Stimulated activated CD4-positive, alpha-beta T cell treated with anti-CD3 and anti-CD28 coated beads, Interleukin-1b, Interleukin-23, amount 100 ng/mL, for 4 hours (primary cell): Measurements from ENCODE around the gene TMEM233.
"Not testable (repeated sequence)": the region's sequence is repeated elsewhere in the genome, so short reads cannot be mapped to it uniquely, and the experiment has no call there.

Experiments
- DNase-seq, 2 donors: peaks; one replicate each; pipeline ENCODE4 v3.0.0-alpha.2; 2020; ENCODE audit warnings: low read depth in 2 of 2

The TMEM233 gene

GRCh38 chr12:119609358-119609757 is 15.8 kb downstream of the TMEM233 start:
- no peak for DNase-seq

GRCh38 chr12:119613319-119613936 is 19.9 kb downstream of the TMEM233 start:
- DNase-seq: no peak

- no peak for DNase-seq
Observed at GRCh38 chr12:119614705-119615104, 21.1 kb downstream of the TMEM233 start.

- DNase-seq: no peak
Observed at GRCh38 chr12:119615518-119616475, 22.2 kb downstream of the TMEM233 start.

GRCh38 chr12:119618328-119618896 is 24.8 kb downstream of the TMEM233 start:
- DNase-seq: not testable (repeated sequence)

GRCh38 chr12:119620490-119620889 is 26.9 kb downstream of the TMEM233 start:
- DNase-seq: no peak

- DNase-seq: no peak
Observed at GRCh38 chr12:119621878-119622277, 28.3 kb downstream of the TMEM233 start.

- DNase-seq: no peak
Observed at GRCh38 chr12:119624966-119625365, 31.4 kb downstream of the TMEM233 start.

GRCh38 chr12:119627019-119627643 is 33.6 kb downstream of the TMEM233 start:
- no peak for DNase-seq

GRCh38 chr12:119627686-119628085 is 34.1 kb downstream of the TMEM233 start:
- no peak for DNase-seq

- no peak for DNase-seq
Observed at GRCh38 chr12:119630223-119630780, 36.7 kb downstream of the TMEM233 start.

- DNase-seq: no peak
Observed at GRCh38 chr12:119630962-119631550, 37.5 kb downstream of the TMEM233 start.

GRCh38 chr12:119631930-119632678 is 38.5 kb downstream of the TMEM233 start:
- no peak for DNase-seq

- no peak for DNase-seq
Observed at GRCh38 chr12:119634743-119635142, 41.2 kb downstream of the TMEM233 start.

- no peak for DNase-seq
Observed at GRCh38 chr12:119642986-119643385, 49.4 kb downstream of the TMEM233 start.

GRCh38 chr12:119644930-119645329 is 51.4 kb downstream of the TMEM233 start:
- no peak for DNase-seq

GRCh38 chr12:119645535-119646059 is 52.0 kb downstream of the TMEM233 start:
- no peak for DNase-seq

- no peak for DNase-seq
Observed at GRCh38 chr12:119649202-119649808, 55.7 kb downstream of the TMEM233 start.

GRCh38 chr12:119652665-119653064 is 59.1 kb downstream of the TMEM233 start:
- no peak for DNase-seq

GRCh38 chr12:119657001-119657400 is 63.4 kb downstream of the TMEM233 start:
- not testable (repeated sequence) for DNase-seq
